HG02798 (cell line): ENCODE measurements around the gene PRR12.
"Not testable (repeated sequence)": the region's sequence is repeated elsewhere in the genome, so short reads cannot be mapped to it uniquely, and the experiment has no call there.

Experiments
- ATAC-seq: cut with Tn5 transposase; IDR thresholded peaks from one replicate; pipeline ENCODE4 v1.9.1; 2021; ENCODE audit warnings: mild to moderate bottlenecking; ENCODE audit not compliant: unreplicated experiment, poor library complexity

Gene PRR12

GRCh38 chr19:49614096-49614833, 23.3 kb downstream of the PRR12 start:
- no peak for ATAC-seq

- ATAC-seq = no peak
Observed at GRCh38 chr19:49615861-49616260, 24.9 kb downstream of the PRR12 start.

- no peak for ATAC-seq
Observed at GRCh38 chr19:49616532-49616931, 25.6 kb downstream of the PRR12 start.

- ATAC-seq = no peak
Observed at GRCh38 chr19:49616945-49617344, 26.0 kb downstream of the PRR12 start.

GRCh38 chr19:49617860-49618259, 26.9 kb downstream of the PRR12 start:
- ATAC-seq = not testable (repeated sequence)

GRCh38 chr19:49624967-49625910, 34.3 kb downstream of the PRR12 start:
- ATAC-seq = no peak

- no peak for ATAC-seq
Observed at GRCh38 chr19:49626226-49626625, 35.2 kb downstream of the PRR12 start.

- ATAC-seq = no peak
Observed at GRCh38 chr19:49629659-49630058, 38.7 kb downstream of the PRR12 start.

GRCh38 chr19:49631014-49631588, 40.1 kb downstream of the PRR12 start:
- no peak for ATAC-seq

- no peak for ATAC-seq
Observed at GRCh38 chr19:49631610-49632192, 40.7 kb downstream of the PRR12 start.

GRCh38 chr19:49632576-49632975, 41.6 kb downstream of the PRR12 start:
- no peak for ATAC-seq

GRCh38 chr19:49633273-49633672, 42.3 kb downstream of the PRR12 start:
- not testable (repeated sequence) for ATAC-seq

- no peak for ATAC-seq
Observed at GRCh38 chr19:49635530-49636232, 44.7 kb downstream of the PRR12 start.

- ATAC-seq = no peak
Observed at GRCh38 chr19:49636233-49636932, 45.4 kb downstream of the PRR12 start.

- no peak for ATAC-seq
Observed at GRCh38 chr19:49637821-49638738, 47.1 kb downstream of the PRR12 start.

GRCh38 chr19:49639401-49640112, 48.6 kb downstream of the PRR12 start:
- ATAC-seq = no peak

- peak; percentile 68 for ATAC-seq
Observed at GRCh38 chr19:49640113-49640898, 49.3 kb downstream of the PRR12 start, which contains the start of gene RRAS. Gene RRAS (minus strand): TSS chr19:49640143. CDS start chr19:49640098, 45 bp downstream.
